HFF-Myc (cell line): ENCODE measurements around the gene IL6R.

Source experiments
- DNase-seq: peaks from one replicate; pipeline ENCODE4 v3.0.0-alpha.2; 2011; ENCODE audit warnings: low read depth; ENCODE audit errors: extremely low read depth
- H3K4me3 ChIP-seq: replicated peaks from 2 replicates; pipeline ENCODE4 v1.5.1; 2011; ENCODE audit warnings: low read depth, mild to moderate bottlenecking, control low read depth, low read length
- TF ChIP-seq, protein P1 (sequence below): IDR thresholded peaks from 2 replicates; pipeline ENCODE4 v1.5.1; 2012; ENCODE audit warnings: mild to moderate bottlenecking, low read depth, low read length, control low read depth; ENCODE audit errors: missing control alignments

IL6R gene

DNA sequence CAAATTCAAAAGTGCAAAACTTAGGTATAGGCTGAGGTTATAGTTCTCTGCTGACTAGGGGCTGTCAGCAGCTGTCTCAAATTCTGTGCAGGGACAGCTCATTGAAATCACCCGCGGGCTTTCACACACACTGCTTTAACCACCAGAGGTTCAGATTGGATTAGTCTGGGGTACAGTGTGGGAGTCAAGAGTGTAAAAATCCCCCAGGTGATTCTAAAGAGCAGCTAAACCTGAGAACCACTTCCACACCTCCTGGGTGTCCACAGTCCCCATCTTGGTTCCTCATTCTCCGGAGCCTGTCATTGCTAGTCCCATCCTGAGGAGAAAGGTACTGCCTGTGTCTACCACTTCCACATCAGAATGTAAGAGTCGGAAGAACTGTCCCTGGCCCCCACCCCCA, 87.0 kb downstream of the IL6R start:
- DNase-seq: no peak
- no peak overlapping the region for H3K4me3 ChIP-seq
- TF ChIP-seq, protein P1, sequence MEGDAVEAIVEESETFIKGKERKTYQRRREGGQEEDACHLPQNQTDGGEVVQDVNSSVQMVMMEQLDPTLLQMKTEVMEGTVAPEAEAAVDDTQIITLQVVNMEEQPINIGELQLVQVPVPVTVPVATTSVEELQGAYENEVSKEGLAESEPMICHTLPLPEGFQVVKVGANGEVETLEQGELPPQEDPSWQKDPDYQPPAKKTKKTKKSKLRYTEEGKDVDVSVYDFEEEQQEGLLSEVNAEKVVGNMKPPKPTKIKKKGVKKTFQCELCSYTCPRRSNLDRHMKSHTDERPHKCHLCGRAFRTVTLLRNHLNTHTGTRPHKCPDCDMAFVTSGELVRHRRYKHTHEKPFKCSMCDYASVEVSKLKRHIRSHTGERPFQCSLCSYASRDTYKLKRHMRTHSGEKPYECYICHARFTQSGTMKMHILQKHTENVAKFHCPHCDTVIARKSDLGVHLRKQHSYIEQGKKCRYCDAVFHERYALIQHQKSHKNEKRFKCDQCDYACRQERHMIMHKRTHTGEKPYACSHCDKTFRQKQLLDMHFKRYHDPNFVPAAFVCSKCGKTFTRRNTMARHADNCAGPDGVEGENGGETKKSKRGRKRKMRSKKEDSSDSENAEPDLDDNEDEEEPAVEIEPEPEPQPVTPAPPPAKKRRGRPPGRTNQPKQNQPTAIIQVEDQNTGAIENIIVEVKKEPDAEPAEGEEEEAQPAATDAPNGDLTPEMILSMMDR: no peak

DNA sequence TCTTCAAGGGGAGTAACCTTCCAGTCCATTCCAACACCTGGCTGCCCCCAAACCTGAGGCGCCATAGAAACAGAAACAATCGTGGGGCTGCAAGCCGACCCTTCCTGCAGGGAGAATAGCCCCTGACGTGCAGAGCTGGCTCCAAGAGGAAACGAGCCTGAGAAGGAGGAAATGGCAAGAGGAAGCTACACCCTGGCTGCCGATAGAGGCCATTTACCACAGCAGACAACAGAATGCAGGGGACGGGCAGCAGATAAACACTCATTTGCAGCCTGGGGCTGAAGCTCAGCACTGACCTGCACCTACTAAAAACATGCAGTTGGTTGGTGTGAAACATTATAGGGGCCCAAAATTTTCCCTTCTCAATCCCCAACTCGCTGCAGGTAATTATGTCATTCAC, 88.1 kb downstream of the IL6R start:
- H3K4me3 ChIP-seq: no peak overlapping the region
- TF ChIP-seq, protein P1: no peak
- DNase-seq: no peak

DNA sequence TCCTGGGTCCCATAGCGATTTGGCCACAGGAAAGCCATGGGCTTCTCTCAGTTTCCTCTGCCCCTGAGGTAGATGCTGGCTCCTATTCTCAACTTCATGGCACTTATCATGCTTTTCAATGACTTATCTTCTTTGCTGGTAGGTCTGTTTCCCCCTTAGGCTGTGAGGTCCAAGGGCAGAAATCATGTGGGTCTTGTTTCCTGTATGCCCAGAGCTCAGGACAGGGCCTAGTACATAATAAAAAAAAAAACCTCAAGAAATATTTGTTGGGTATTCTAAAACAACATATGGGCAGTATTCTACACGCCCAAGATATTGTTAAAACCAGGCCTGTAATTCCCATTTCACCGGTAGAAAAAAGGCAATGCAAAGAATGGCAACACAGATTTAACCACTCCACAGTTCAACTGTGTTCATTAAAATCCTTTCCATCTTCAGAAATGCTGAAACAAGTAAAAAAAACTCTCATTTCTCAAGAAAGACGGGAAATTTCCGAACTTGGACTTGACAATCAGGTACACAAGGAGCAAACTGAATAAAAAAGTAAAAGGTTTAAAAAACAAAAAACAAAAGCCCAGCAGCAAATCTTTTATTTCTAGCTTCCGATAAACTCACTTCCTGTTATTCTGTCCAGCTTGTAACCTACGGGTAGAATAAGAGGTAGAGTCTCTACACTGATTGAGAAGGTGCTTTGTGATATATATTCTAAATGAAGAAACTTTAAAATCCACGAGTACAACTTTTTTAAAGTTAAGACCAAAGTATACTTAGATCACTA, 90.5 kb downstream of the IL6R start:
- H3K4me3 ChIP-seq: no peak overlapping the region
- TF ChIP-seq, protein P1: no peak
- no peak for DNase-seq

DNA sequence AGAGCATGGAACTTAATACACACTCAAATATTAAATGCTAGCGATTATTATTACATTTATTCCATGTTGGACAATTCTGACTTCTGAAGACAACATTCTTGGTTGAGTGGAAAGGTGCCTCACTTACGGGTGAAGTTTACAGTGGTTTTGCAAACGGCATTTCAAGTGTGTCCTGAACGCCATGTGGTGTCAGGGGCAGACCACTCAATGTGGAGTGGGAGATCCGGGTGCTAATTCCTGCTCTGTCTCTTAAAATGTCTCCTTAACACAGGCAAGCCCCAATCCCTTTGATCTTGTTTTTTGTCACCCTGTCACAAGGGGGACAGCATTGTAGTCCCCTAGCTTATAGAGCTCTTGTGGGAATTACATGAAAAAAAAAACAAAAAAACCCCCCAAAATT, 91.2 kb downstream of the IL6R start:
- TF ChIP-seq, protein P1: no peak
- no peak for DNase-seq
- no peak overlapping the region for H3K4me3 ChIP-seq

DNA sequence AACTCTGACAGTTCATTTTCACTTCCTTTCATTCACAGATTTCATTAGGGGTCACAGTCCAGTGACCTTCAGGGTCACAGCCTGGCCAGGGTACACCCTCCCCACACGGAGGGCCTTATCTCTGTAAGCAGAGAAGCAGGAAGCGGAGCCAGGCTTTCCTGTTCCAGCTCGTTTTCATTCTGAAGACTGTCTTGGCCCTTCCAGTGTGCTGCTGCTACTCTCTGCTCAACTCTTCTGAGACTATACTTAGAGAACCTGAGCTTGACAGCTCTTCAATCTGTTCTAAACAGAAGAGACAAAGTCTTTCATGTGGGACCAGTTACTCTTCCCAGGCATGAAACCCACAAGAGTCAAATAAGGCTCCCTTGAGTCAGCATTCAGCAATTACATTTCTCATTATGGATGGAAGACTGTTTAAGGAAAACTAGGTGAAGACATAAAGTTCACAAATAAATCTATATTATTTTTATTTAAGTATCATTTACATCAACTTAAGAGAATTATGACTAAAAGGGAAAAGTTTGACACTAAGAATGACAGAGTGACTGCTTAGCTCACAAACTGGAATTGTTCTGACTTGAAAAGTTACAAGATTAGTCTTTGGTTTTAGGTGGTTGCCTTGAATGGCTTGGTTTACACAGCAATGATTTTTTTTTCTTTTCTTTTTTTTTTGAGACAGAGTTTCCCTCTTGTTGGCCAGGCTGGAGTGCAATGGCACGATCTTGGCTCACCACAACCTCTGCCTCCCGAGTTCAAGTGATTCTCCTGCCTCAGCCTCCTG, 92.1 kb downstream of the IL6R start:
- TF ChIP-seq, protein P1: no peak
- no peak for DNase-seq
- no peak overlapping the region for H3K4me3 ChIP-seq

DNA sequence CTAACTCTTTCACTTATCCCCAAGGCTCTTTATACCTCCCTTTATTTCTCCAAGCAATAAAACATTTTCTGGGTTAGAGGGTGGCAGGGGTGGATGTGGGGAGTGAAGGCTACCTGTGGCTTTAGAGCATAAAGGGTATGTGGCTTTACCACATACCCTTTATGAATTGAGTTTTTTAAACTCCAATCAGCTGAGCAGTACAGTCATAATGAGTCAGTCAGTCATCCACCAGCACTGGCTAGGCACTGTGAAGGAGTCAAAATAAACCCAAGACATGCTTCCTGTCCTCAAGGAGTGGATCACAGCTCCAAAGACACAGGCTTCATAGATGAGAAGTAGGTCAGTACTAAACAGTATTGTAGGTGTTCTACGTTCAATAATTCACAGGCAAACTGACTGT, 94.3 kb downstream of the IL6R start:
- no peak overlapping the region for H3K4me3 ChIP-seq
- TF ChIP-seq, protein P1: no peak
- DNase-seq: no peak

DNA sequence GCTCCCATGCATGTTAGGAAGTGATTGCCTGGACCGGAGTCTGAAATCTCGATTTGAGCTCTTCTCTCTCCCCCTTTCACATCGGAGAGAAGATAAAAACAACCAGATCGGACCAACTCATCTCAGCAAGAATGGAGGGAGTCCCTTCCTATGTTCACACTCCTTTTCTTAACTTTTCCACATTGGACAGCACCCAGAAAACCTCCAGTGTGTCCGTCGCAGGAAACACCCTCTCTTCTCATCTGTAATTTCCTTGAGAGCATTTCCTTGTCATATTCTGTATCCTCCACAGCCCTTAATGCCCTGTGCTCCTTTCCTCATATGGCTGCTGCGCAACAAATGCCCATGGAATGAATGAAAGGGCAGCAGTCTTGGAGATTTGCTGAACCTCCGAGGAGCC, 95.4 kb downstream of the IL6R start:
- TF ChIP-seq, protein P1: no peak
- H3K4me3 ChIP-seq: no peak overlapping the region
- no peak for DNase-seq
